ENCODE measurements around the gene FAM120A. TPM values are rescaled to one million over a fixed set of nuclear protein-coding genes. Genes with fewer than 3 reads are reported as not detected.

The FAM120A gene
- total and polyA plus RNA-seq, 2 of the 13 experiments (the other 11 are each of a cell fraction or from before 2014, with no cell fraction given): 41.3 to 44.4 TPM

DNA sequence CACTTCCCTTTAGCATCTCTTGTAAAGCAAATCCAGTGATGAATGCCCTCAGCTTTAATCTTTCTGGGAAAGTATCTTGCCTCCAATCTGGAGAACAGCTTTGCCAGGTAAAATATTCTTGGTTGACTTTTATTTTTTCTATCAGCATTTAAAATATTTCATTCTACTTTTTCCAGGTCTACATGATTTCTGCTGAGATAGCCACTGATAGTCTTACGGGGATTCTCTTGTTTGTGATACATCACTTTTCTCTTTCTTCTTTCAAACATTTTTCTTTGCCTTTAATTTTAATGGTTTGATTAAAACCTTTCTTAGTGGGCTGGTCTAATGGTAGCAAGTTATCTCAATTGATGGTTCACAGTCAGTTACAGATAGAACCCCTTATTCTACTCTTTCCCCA is 33.9 kb upstream of the FAM120A start (continued):
- TF ChIP-seq EP300 (IDR thresholded peaks at IDR 0.05; ENCODE audit: low read depth in 2 of 2, low read length in 2 of 2) (no peak), EP300 (CRISPR knock-in tag; IDR thresholded peaks at IDR 0.05; ENCODE audit: borderline replicate concordance) (no peak), ELF1 (CRISPR knock-in tag; IDR thresholded peaks at IDR 0.05) (no peak), ZNF616 (CRISPR knock-in tag; IDR thresholded peaks at IDR 0.05; ENCODE audit: low read depth) (no peak)
- TF ChIP-seq, protein P1, sequence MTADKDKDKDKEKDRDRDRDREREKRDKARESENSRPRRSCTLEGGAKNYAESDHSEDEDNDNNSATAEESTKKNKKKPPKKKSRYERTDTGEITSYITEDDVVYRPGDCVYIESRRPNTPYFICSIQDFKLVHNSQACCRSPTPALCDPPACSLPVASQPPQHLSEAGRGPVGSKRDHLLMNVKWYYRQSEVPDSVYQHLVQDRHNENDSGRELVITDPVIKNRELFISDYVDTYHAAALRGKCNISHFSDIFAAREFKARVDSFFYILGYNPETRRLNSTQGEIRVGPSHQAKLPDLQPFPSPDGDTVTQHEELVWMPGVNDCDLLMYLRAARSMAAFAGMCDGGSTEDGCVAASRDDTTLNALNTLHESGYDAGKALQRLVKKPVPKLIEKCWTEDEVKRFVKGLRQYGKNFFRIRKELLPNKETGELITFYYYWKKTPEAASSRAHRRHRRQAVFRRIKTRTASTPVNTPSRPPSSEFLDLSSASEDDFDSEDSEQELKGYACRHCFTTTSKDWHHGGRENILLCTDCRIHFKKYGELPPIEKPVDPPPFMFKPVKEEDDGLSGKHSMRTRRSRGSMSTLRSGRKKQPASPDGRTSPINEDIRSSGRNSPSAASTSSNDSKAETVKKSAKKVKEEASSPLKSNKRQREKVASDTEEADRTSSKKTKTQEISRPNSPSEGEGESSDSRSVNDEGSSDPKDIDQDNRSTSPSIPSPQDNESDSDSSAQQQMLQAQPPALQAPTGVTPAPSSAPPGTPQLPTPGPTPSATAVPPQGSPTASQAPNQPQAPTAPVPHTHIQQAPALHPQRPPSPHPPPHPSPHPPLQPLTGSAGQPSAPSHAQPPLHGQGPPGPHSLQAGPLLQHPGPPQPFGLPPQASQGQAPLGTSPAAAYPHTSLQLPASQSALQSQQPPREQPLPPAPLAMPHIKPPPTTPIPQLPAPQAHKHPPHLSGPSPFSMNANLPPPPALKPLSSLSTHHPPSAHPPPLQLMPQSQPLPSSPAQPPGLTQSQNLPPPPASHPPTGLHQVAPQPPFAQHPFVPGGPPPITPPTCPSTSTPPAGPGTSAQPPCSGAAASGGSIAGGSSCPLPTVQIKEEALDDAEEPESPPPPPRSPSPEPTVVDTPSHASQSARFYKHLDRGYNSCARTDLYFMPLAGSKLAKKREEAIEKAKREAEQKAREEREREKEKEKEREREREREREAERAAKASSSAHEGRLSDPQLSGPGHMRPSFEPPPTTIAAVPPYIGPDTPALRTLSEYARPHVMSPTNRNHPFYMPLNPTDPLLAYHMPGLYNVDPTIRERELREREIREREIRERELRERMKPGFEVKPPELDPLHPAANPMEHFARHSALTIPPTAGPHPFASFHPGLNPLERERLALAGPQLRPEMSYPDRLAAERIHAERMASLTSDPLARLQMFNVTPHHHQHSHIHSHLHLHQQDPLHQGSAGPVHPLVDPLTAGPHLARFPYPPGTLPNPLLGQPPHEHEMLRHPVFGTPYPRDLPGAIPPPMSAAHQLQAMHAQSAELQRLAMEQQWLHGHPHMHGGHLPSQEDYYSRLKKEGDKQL (CRISPR knock-in tag; IDR thresholded peaks at IDR 0.05; ENCODE audit: low read depth): no peak
- TF ChIP-seq, protein P2, sequence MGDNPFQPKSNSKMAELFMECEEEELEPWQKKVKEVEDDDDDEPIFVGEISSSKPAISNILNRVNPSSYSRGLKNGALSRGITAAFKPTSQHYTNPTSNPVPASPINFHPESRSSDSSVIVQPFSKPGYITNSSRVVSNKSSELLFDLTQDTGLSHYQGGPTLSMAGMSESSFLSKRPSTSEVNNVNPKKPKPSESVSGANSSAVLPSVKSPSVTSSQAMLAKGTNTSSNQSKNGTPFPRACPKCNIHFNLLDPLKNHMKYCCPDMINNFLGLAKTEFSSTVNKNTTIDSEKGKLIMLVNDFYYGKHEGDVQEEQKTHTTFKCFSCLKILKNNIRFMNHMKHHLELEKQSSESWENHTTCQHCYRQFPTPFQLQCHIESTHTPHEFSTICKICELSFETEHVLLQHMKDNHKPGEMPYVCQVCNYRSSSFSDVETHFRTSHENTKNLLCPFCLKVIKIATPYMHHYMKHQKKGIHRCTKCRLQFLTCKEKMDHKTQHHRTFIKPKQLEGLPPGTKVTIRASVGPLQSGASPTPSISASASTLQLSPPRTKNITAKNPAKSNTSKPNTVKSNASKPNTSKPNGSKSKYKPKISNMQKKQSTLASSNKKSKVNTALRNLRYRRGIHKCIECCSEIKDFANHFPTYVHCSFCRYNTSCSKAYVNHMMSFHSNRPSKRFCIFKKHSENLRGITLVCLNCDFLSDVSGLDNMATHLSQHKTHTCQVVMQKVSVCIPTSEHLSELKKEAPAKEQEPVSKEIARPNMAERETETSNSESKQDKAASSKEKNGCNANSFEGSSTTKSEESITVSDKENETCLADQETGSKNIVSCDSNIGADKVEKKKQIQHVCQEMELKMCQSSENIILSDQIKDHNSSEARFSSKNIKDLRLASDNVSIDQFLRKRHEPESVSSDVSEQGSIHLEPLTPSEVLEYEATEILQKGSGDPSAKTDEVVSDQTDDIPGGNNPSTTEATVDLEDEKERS (CRISPR knock-in tag; IDR thresholded peaks at IDR 0.05): no peak
- TF ChIP-seq, protein P3, sequence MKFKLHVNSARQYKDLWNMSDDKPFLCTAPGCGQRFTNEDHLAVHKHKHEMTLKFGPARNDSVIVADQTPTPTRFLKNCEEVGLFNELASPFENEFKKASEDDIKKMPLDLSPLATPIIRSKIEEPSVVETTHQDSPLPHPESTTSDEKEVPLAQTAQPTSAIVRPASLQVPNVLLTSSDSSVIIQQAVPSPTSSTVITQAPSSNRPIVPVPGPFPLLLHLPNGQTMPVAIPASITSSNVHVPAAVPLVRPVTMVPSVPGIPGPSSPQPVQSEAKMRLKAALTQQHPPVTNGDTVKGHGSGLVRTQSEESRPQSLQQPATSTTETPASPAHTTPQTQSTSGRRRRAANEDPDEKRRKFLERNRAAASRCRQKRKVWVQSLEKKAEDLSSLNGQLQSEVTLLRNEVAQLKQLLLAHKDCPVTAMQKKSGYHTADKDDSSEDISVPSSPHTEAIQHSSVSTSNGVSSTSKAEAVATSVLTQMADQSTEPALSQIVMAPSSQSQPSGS (CRISPR knock-in tag; IDR thresholded peaks at IDR 0.05): no peak

Data from HepG2 (cell line).